ENCODE measurements around the gene MPZL2. TPM values are rescaled to one million over a fixed set of nuclear protein-coding genes. Genes with fewer than 3 reads are reported as not detected.

The MPZL2 gene
- polyA plus RNA-seq, 1 donor from 2014 or later: not detected

DNA sequence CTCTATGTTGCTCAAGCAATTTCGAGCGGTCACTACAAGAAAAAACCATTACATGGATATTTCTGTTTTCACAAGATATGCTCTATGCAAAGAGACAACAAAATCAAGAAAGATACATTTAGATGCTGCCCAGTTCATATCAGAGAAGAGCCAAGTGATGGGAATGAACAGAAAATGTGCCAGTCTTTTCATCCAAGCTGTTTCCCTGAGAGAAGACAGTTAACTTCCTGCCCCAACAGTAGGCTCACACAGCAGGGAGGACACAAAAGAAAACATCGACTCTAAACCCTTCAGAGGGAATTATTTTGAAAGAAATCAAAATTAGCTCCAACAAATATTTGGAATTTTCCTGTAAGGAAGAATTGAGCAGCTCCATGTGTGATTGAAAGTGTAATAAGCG lies 50.9 kb downstream of the MPZL2 start:
- no peaks in the 10 kb centered on the region for H3F3A ChIP-seq (ENCODE audit: insufficient read depth, low read length, poor library complexity, severe bottlenecking)
- H4K20me1 ChIP-seq (ENCODE audit: insufficient read depth): no peaks in the 10 kb centered on the region
- no peaks in the 10 kb centered on the region for H3K79me2 ChIP-seq (replicated peaks; ENCODE audit: insufficient read depth, low read length)
- H3K36me3 ChIP-seq (ENCODE audit: insufficient read depth, low read length): no peaks in the 10 kb centered on the region
- no peak overlapping the region for H2AFZ ChIP-seq (ENCODE audit: low read depth, low read length)
- no peaks in the 10 kb centered on the region for H3K27me3 ChIP-seq (ENCODE audit: insufficient read depth, low read depth, low read length)
- no peak overlapping the region for H3K4me2 ChIP-seq (ENCODE audit: low read length)
- TF ChIP-seq MXI1 (conservative IDR thresholded peaks at IDR 0.05; ENCODE audit: poor library complexity, severe bottlenecking): no peak
- no peak overlapping the region for H3K4me3 ChIP-seq (ENCODE audit: low read length)
- no peaks in the 10 kb centered on the region for H3K9me2 ChIP-seq (ENCODE audit: insufficient read depth, low read length)
- no peak overlapping the region for H3K9ac ChIP-seq (ENCODE audit: low read length)
- H3K9me3 ChIP-seq (ENCODE audit: low read length): no peaks in the 10 kb centered on the region
- no peak overlapping the region for H3K27ac ChIP-seq (ENCODE audit: low read length)

DNA sequence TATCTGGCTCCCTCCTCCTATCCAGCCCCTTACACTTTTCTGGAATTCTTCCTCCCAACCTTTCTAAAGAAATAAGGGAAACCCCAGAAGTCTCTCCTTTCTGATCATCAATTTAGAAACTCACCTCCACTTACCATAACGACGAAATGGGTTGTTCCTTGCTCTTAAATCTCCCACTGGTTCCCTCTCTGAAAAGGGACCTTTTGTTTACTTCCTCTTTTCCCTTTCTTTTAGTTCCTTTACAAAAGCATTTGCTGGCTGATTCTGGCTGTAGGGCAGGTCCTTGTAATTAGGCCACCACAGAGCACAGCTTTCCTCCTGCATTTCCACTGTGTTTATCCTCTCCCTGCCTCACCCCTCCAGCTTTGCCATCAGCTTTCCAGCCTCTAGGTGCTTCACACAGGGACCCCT lies 51.3 kb downstream of the MPZL2 start:
- no peak overlapping the region for H3K27ac ChIP-seq (ENCODE audit: low read length)
- H3K9ac ChIP-seq (ENCODE audit: low read length): no peak overlapping the region
- no peaks in the 10 kb centered on the region for H3K79me2 ChIP-seq (replicated peaks; ENCODE audit: insufficient read depth, low read length)
- H3F3A ChIP-seq (ENCODE audit: insufficient read depth, low read length, poor library complexity, severe bottlenecking): no peaks in the 10 kb centered on the region
- H2AFZ ChIP-seq (ENCODE audit: low read depth, low read length): no peak overlapping the region
- no peaks in the 10 kb centered on the region for H4K20me1 ChIP-seq (ENCODE audit: insufficient read depth)
- H3K9me2 ChIP-seq (ENCODE audit: insufficient read depth, low read length): no peaks in the 10 kb centered on the region
- H3K4me3 ChIP-seq (ENCODE audit: low read length): no peak overlapping the region
- H3K36me3 ChIP-seq (ENCODE audit: insufficient read depth, low read length): no peaks in the 10 kb centered on the region
- H3K27me3 ChIP-seq (ENCODE audit: insufficient read depth, low read depth, low read length): no peaks in the 10 kb centered on the region
- no peaks in the 10 kb centered on the region for H3K9me3 ChIP-seq (ENCODE audit: low read length)
- H3K4me2 ChIP-seq (ENCODE audit: low read length): no peak overlapping the region
- TF ChIP-seq RAD21 (conservative IDR thresholded peaks at IDR 0.05) (no peak), MXI1 (conservative IDR thresholded peaks at IDR 0.05; ENCODE audit: poor library complexity, severe bottlenecking) (no peak), TAF1 (IDR thresholded peaks at IDR 0.05; ENCODE audit: low read depth) (no peak), POLR2AphosphoS5 (IDR thresholded peaks at IDR 0.05) (no peak), EZH2 (IDR thresholded peaks at IDR 0.05; ENCODE audit: borderline replicate concordance, insufficient read depth, low read length, poor library complexity, severe bottlenecking) (no peak), SMC3 (conservative IDR thresholded peaks at IDR 0.05; ENCODE audit: poor library complexity) (no peak), EP300 (conservative IDR thresholded peaks at IDR 0.05; ENCODE audit: poor library complexity, severe bottlenecking) (no peak)
- TF ChIP-seq, protein P1, sequence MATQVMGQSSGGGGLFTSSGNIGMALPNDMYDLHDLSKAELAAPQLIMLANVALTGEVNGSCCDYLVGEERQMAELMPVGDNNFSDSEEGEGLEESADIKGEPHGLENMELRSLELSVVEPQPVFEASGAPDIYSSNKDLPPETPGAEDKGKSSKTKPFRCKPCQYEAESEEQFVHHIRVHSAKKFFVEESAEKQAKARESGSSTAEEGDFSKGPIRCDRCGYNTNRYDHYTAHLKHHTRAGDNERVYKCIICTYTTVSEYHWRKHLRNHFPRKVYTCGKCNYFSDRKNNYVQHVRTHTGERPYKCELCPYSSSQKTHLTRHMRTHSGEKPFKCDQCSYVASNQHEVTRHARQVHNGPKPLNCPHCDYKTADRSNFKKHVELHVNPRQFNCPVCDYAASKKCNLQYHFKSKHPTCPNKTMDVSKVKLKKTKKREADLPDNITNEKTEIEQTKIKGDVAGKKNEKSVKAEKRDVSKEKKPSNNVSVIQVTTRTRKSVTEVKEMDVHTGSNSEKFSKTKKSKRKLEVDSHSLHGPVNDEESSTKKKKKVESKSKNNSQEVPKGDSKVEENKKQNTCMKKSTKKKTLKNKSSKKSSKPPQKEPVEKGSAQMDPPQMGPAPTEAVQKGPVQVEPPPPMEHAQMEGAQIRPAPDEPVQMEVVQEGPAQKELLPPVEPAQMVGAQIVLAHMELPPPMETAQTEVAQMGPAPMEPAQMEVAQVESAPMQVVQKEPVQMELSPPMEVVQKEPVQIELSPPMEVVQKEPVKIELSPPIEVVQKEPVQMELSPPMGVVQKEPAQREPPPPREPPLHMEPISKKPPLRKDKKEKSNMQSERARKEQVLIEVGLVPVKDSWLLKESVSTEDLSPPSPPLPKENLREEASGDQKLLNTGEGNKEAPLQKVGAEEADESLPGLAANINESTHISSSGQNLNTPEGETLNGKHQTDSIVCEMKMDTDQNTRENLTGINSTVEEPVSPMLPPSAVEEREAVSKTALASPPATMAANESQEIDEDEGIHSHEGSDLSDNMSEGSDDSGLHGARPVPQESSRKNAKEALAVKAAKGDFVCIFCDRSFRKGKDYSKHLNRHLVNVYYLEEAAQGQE (IDR thresholded peaks at IDR 0.05; ENCODE audit: borderline replicate concordance): no peak
- TF ChIP-seq, protein P2, sequence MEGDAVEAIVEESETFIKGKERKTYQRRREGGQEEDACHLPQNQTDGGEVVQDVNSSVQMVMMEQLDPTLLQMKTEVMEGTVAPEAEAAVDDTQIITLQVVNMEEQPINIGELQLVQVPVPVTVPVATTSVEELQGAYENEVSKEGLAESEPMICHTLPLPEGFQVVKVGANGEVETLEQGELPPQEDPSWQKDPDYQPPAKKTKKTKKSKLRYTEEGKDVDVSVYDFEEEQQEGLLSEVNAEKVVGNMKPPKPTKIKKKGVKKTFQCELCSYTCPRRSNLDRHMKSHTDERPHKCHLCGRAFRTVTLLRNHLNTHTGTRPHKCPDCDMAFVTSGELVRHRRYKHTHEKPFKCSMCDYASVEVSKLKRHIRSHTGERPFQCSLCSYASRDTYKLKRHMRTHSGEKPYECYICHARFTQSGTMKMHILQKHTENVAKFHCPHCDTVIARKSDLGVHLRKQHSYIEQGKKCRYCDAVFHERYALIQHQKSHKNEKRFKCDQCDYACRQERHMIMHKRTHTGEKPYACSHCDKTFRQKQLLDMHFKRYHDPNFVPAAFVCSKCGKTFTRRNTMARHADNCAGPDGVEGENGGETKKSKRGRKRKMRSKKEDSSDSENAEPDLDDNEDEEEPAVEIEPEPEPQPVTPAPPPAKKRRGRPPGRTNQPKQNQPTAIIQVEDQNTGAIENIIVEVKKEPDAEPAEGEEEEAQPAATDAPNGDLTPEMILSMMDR (IDR thresholded peaks at IDR 0.05; ENCODE audit: poor library complexity, severe bottlenecking): no peak
